GM10248 (cell line): ENCODE results near the gene DIP2A.

ENCODE experiments used
- CTCF ChIA-PET: fragments of 300-600 bp; sonication (Branson Sonifier 250); formaldehyde crosslinking; extraction: SDS; loops from one replicate; lab custom pipeline; 2021; ENCODE audit warnings: antibody characterized with exemption; lab: Yijun Ruan, JAX
- POLR2A ChIA-PET: fragments of 350-650 bp; sonication (Branson Sonifier 250); formaldehyde crosslinking; extraction: SDS; loops from one replicate; lab custom pipeline; 2020; ENCODE audit warnings: antibody characterized with exemption; lab: Yijun Ruan, JAX
- DNase-seq: peaks from one replicate; pipeline ENCODE4 v3.0.0; 2012; ENCODE audit errors: extremely low spot score
- TF ChIP-seq, protein P1 (sequence below): IDR thresholded peaks from 2 replicates; pipeline ENCODE4 v1.5.1; 2012; ENCODE audit warnings: mild to moderate bottlenecking, low read depth; ENCODE audit errors: extremely low read depth, missing control alignments, control extremely low read depth

The DIP2A gene

GRCh38 chr21:46540087-46540710, 81.5 kb downstream of the DIP2A start:
- no peak for DNase-seq
- TF ChIP-seq, protein P1, sequence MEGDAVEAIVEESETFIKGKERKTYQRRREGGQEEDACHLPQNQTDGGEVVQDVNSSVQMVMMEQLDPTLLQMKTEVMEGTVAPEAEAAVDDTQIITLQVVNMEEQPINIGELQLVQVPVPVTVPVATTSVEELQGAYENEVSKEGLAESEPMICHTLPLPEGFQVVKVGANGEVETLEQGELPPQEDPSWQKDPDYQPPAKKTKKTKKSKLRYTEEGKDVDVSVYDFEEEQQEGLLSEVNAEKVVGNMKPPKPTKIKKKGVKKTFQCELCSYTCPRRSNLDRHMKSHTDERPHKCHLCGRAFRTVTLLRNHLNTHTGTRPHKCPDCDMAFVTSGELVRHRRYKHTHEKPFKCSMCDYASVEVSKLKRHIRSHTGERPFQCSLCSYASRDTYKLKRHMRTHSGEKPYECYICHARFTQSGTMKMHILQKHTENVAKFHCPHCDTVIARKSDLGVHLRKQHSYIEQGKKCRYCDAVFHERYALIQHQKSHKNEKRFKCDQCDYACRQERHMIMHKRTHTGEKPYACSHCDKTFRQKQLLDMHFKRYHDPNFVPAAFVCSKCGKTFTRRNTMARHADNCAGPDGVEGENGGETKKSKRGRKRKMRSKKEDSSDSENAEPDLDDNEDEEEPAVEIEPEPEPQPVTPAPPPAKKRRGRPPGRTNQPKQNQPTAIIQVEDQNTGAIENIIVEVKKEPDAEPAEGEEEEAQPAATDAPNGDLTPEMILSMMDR, result no peak
- CTCF ChIA-PET, result interaction anchor here (1.3 to 1.8 kb wide), 2 partner anchors 9 to 11 kb away, joined by 3 to 6 read pairs; no protein-coding TSS in a partner anchor
- POLR2A ChIA-PET, result no interaction called here

DNA sequence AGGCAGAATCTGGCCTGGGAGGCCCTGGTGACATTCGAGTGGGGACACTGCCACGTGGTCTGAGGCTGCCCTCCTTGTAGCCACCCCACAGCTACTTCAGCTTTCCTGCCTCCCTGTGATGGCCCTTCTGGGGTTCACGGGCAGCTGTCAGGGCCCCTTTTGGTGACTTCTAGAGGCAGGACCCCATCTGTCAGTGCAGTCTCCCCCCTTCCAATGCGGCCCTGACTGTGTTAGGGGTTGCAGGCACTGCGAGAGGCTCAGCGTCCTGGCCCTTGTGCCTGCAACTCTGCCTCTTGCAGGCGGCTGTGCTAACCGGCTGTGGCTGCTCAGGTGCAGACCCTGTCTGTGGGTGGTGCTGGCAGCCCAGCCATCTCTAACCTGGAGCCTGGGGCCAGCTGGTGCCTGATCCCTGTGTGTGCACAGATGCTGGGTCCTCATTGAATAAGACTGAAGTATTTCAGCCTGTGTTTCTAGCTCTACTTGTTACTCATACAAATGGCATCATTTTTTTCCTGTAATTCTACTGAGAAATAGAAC, 84.0 kb downstream of the DIP2A start:
- DNase-seq, result no peak
- POLR2A ChIA-PET, result no interaction called here
- CTCF ChIA-PET, result interaction anchor here (1.0 kb wide), 1 partner anchor 29 kb away, joined by 3 read pairs; no protein-coding TSS in a partner anchor
- TF ChIP-seq, protein P1, result no peak

DNA sequence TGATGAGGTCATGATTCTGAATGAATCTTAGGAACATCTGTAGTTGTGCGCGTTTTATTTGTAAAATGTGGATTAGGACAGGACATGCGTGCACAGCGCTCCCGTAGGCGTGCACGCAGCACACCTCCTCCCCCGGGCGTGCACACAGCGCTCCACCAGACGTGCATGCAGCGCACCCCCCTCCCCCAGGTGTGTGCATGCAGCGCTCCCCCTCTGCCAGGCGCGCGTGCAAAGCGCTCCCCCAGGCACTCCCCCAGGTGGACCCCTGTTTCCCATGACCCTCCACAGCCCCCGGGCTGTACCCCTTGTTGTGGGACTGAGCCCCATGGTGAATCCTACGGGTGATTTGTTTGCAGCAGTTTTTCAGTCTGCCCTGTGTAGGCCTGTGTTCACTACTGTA, 84.6 kb downstream of the DIP2A start:
- DNase-seq, result no peak
- TF ChIP-seq, protein P1, result no peak
- POLR2A ChIA-PET, result no interaction called here
- CTCF ChIA-PET, result no interaction called here

DNA sequence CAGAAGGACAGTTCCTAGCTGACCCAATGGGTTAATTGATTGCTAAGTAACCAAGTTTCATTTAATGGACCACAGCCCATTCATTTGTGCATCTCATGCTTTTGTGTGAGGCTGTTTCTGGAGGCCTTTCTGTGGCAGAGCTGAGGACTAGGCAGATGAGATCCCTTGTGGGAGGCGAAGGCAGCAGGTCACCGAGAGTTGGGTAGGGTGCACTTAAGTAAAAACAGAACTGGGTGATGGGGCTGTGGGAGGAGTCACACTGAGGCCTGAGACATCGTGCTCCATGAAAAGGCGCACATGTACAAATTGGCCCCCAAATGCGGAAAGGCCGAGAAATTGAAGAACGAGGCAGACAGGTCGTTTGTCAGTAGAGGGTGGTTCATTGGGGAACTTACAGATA, 85.3 kb downstream of the DIP2A start:
- ChIA-PET POLR2A (no interaction called here), CTCF (no interaction called here)
- TF ChIP-seq, protein P1, result no peak
- no peak for DNase-seq

- TF ChIP-seq, protein P1, result no peak
- CTCF ChIA-PET, result no interaction called here
- no peak for DNase-seq
- POLR2A ChIA-PET, result no interaction called here
Observed at GRCh38 chr21:46544824-46545223, 86.1 kb downstream of the DIP2A start.

GRCh38 chr21:46545363-46545762, 86.7 kb downstream of the DIP2A start:
- ChIA-PET CTCF (no interaction called here), POLR2A (no interaction called here)
- DNase-seq, result no peak
- TF ChIP-seq, protein P1, result no peak

DNA sequence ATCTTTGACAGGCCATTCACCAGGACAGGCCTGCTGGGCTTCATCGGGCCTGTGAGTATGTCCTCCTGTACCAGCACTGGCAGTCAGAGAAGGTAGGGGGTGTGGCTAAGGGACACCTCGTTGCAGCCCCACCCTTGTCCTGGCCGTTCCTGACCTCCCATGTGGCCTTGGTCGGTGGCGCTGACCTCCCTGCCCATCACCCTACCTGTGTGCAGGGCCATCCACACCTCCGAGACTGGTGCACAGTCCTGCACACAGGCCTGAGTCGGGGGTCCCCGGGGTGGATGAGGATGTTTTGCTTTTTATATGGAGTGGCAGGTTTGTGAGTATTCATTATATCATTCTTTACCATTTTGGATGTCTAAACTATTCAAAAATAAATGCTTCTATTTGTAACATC, 87.2 kb downstream of the DIP2A start:
- CTCF ChIA-PET, result no interaction called here
- DNase-seq, result no peak
- TF ChIP-seq, protein P1, result no peak
- POLR2A ChIA-PET, result no interaction called here
